ENCODE results near the gene CPNE4. TPM values are rescaled to one million over a fixed set of nuclear protein-coding genes. Genes with fewer than 3 reads are reported as not detected.

CPNE4 gene
- total RNA-seq, 2 experiments from 2014 or later, result not detected

DNA sequence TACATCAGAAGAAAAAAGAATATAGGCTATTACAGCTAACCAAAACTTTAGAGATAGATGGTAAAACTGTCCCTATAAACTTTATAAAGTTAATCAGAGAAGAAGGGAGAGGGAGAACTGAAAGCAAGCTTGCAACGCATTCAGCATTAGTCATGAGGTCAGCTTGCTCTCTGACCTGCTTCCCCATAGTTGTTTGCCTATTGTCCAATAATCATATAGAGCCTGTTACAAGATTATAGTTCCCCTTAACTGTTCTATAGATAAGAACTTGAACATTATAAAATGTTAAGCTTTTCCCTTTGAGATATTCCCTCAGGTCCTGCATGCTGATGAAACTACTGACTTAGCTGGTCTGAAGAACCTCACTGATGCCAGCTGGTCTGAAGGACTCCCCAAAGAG is 74.5 kb downstream of the CPNE4 start:
- DNase-seq, result no peak
- H3K27me3 Mint-ChIP-seq, result peaks cover 1% of the 10 kb centered on the region
- intact Hi-C loops (cut with micrococcal nuclease), result no loop called here
- TF ChIP-seq, protein P1, sequence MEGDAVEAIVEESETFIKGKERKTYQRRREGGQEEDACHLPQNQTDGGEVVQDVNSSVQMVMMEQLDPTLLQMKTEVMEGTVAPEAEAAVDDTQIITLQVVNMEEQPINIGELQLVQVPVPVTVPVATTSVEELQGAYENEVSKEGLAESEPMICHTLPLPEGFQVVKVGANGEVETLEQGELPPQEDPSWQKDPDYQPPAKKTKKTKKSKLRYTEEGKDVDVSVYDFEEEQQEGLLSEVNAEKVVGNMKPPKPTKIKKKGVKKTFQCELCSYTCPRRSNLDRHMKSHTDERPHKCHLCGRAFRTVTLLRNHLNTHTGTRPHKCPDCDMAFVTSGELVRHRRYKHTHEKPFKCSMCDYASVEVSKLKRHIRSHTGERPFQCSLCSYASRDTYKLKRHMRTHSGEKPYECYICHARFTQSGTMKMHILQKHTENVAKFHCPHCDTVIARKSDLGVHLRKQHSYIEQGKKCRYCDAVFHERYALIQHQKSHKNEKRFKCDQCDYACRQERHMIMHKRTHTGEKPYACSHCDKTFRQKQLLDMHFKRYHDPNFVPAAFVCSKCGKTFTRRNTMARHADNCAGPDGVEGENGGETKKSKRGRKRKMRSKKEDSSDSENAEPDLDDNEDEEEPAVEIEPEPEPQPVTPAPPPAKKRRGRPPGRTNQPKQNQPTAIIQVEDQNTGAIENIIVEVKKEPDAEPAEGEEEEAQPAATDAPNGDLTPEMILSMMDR (IDR thresholded peaks at IDR 0.05), result no peak
- CTCF ChIA-PET, result no interaction called here
- no peaks in the 10 kb centered on the region for H3K9me3 Mint-ChIP-seq
- H3K27ac Mint-ChIP-seq, result no peak overlapping the region
- no peaks in the 10 kb centered on the region for H3K4me1 Mint-ChIP-seq (ENCODE audit: low read depth)
- ATAC-seq, result no peak
- no peaks in the 10 kb centered on the region for H3K36me3 Mint-ChIP-seq (ENCODE audit: low read depth)
- H3K4me3 Mint-ChIP-seq, result no peak overlapping the region
- POLR2A ChIA-PET, result no interaction called here

DNA sequence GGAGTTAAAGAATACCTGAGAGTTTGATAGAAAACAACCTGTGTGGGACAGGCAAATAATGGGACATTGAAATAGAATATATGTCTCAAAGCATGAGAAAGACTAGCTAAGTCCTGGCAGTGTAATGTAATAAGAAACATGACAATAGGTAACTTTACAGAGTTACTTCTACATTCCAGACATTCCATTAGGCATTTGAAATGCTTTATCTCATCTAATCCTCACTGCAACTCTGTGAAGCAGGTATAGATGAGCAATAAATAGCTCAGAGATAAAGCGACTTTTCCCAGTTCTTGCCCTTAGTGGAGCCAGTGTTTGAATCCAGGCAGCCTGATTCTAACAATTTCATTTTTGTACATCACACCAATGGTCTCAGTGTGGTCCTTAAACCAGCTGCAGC is 76.8 kb downstream of the CPNE4 start:
- DNase-seq (no peak), ATAC-seq (no peak)
- Mint-ChIP-seq H3K4me1 (ENCODE audit: low read depth) (no peaks in the 10 kb centered on the region), H3K27me3 (peaks cover 1% of the 10 kb centered on the region), H3K9me3 (peaks cover 2% of the 10 kb centered on the region), H3K4me3 (no peak overlapping the region), H3K27ac (no peak overlapping the region), H3K36me3 (ENCODE audit: low read depth) (no peaks in the 10 kb centered on the region)
- CTCF ChIA-PET, result interaction anchor here (0.6 kb wide), 1 partner anchor 1179 kb away, joined by 3 read pairs; no protein-coding TSS in a partner anchor
- intact Hi-C loops (cut with micrococcal nuclease), result no loop called here
- TF ChIP-seq, protein P1 (IDR thresholded peaks at IDR 0.05), result no peak
- POLR2A ChIA-PET, result no interaction called here

DNA sequence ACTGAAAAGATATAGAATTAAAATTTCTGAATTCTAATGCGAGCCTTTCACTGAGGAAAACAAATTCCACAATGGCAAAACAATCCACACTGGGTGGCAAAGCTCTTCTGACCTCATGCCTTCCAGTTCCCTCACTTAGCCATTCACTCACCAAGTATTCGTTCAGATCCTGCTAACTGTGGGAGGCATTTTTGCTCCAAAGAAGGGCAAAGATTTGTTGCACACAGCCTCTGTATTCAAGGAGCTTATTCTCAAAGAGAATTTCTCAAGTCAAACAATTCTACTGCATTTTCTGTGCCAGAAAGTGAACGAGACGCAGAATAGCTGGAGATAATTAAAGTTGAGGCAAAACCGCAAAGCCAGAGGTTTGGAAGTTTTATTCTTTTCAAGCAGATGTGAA is 77.3 kb downstream of the CPNE4 start:
- H3K27ac Mint-ChIP-seq, result no peak overlapping the region
- peaks cover 1% of the 10 kb centered on the region for H3K27me3 Mint-ChIP-seq
- no peaks in the 10 kb centered on the region for H3K4me1 Mint-ChIP-seq (ENCODE audit: low read depth)
- DNase-seq (no peak), ATAC-seq (no peak)
- H3K36me3 Mint-ChIP-seq (ENCODE audit: low read depth), result no peaks in the 10 kb centered on the region
- peaks cover 2% of the 10 kb centered on the region for H3K9me3 Mint-ChIP-seq
- intact Hi-C loops (cut with micrococcal nuclease), result no loop called here
- TF ChIP-seq, protein P1 (IDR thresholded peaks at IDR 0.05), result no peak
- CTCF ChIA-PET, result no interaction called here
- POLR2A ChIA-PET, result no interaction called here
- H3K4me3 Mint-ChIP-seq, result no peak overlapping the region

DNA sequence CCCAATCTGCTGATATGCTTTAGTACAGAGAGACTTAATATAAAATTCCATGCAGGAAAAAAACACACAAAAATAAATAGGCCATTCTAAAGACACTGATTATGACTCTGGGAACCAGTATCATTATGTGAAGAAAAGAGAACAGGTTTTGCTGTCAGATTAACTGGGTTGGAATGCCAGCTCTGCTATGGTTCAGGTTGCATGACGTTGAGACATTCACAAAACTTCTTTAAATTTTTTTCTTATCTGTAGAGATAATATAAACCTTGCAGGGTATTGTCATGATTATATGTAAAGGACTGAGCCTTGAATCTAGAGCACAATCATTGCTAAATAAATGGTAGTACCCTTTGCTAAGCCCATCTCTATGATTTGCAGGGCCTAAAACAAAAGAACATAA is 86.0 kb downstream of the CPNE4 start:
- no peaks in the 10 kb centered on the region for H3K36me3 Mint-ChIP-seq (ENCODE audit: low read depth)
- intact Hi-C loops (cut with micrococcal nuclease), result no loop called here
- no peak overlapping the region for H3K27ac Mint-ChIP-seq
- H3K4me1 Mint-ChIP-seq (ENCODE audit: low read depth), result no peaks in the 10 kb centered on the region
- ChIA-PET POLR2A (no interaction called here), CTCF (interaction anchor here (1.3 kb wide), 1 partner anchor 8 kb away, joined by 3 read pairs; no protein-coding TSS in a partner anchor)
- H3K4me3 Mint-ChIP-seq, result no peak overlapping the region
- TF ChIP-seq, protein P1 (IDR thresholded peaks at IDR 0.05), result no peak
- ATAC-seq (no peak), DNase-seq (no peak)
- H3K9me3 Mint-ChIP-seq, result no peaks in the 10 kb centered on the region
- H3K27me3 Mint-ChIP-seq, result peaks cover 1% of the 10 kb centered on the region

- POLR2A ChIA-PET, result no interaction called here
- Mint-ChIP-seq H3K9me3 (no peaks in the 10 kb centered on the region), H3K4me1 (ENCODE audit: low read depth) (no peaks in the 10 kb centered on the region)
Measured at GRCh38 chr3:131944676-131945075, 90.1 kb downstream of the CPNE4 start.

More at GRCh38 chr3:131944676-131945075, 90.1 kb downstream of the CPNE4 start:
- CTCF ChIA-PET, result interaction anchor here (1.1 kb wide), 1 partner anchor 9 kb away, joined by 3 read pairs; no protein-coding TSS in a partner anchor
- TF ChIP-seq, protein P1 (IDR thresholded peaks at IDR 0.05), result no peak
- intact Hi-C loops (cut with micrococcal nuclease), result no loop called here
- Mint-ChIP-seq H3K27ac (no peak overlapping the region), H3K27me3 (peaks cover 1% of the 10 kb centered on the region), H3K4me3 (no peak overlapping the region), H3K36me3 (ENCODE audit: low read depth) (no peaks in the 10 kb centered on the region)
- DNase-seq, result no peak
- ATAC-seq, result no peak

All from activated CD8-positive, alpha-beta T cell treated with anti-CD3 and anti-CD28 coated beads for 36 hours (primary cell).